GM12872 (cell line): ENCODE data around the gene CSRNP3.

ENCODE experiments used
- CTCF ChIP-seq: IDR thresholded peaks from 3 replicates; pipeline ENCODE4 v1.5.1; 2011; ENCODE audit warnings: low read depth, mild to moderate bottlenecking, low read length, moderate library complexity; ENCODE audit not compliant: insufficient read depth

Gene CSRNP3

GRCh38 chr2:165682546-165682945 lies 213.0 kb downstream of the CSRNP3 start:
- no peak for TF ChIP-seq CTCF

GRCh38 chr2:165686800-165687199 lies 217.3 kb downstream of the CSRNP3 start:
- no peak for TF ChIP-seq CTCF

- TF ChIP-seq CTCF, result no peak
These were observed 218.0 kb downstream of the CSRNP3 start for GRCh38 chr2:165687426-165688002.

- TF ChIP-seq CTCF, result no peak
These were observed 222.1 kb downstream of the CSRNP3 start for GRCh38 chr2:165691615-165692014.

GRCh38 chr2:165692906-165693305 lies 223.4 kb downstream of the CSRNP3 start:
- TF ChIP-seq CTCF, result no peak

- TF ChIP-seq CTCF, result no peak
These were observed 224.3 kb downstream of the CSRNP3 start for GRCh38 chr2:165693838-165694237.

- no peak for TF ChIP-seq CTCF
These were observed 228.4 kb downstream of the CSRNP3 start for GRCh38 chr2:165697748-165698443.
